HG03064 (cell line): ENCODE measurements around the gene ZCCHC24.

ENCODE experiments used
- ATAC-seq: cut with Tn5 transposase; IDR thresholded peaks from one replicate; pipeline ENCODE4 v1.9.1; 2021; ENCODE audit warnings: low read depth; ENCODE audit not compliant: unreplicated experiment

The ZCCHC24 gene

DNA sequence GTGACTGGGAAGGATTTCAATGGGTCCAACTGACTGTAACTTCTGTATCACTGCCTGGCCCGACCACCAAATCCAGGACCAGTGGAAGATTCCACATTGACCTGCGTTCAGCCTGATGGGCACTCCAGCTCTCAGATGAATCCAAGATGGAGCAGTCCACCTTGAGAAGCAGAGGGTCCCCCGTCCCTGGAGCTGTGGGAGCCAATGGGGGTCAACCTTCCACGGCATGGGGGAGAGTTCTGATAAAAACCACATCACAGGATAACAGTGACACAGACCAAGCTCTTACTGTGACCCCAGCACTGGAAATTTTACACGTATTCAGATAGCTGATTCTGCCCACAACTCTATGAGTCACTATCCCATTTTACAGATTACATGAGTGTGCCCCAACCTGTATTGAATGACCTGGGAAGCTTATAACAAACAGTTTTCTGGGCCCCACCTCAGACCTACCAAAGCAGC, 11.2 kb downstream of the ZCCHC24 start:
- ATAC-seq = no peak

DNA sequence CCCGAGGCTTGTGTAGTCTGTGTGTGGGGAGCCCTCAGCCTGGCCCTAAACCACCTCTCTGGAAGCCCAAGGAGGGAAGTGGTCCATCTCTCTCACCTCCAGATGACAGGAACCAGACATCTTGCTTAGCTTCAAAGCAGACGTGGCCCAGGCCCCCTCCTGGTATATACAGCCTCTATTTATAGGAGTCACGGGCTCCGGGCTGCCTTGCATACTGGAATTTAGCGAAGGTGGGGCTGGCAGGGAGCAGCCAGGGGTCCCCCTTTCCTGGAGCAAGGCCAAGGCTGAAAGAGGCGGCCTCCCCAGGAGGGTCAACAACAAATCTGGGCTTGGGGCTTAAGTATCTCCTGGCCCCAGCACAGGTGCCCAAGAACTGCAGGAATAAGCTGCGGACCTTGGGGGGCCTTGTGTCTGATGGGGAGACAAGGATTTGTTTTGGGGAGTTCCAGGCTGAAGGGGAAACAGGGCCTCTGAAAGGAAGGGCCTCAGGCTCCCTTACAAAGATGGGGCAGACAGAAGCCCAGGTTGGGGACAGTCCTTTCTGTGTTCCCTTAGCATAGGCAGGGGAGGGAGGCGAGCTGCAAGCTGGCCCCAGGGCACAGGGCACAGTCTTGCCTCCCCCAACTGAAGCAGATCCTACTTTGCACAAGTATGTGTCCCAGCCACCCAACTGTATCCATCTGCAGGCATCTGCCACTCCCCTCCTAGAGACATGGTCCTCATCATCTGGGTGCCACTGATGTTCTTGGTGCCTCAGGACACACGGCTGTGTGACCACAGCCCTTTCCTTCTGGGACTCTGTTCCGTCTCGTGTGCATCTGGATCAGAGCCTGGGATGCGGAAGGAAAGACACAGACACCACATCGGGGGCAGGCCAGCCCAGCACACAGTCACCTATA, 11.9 kb downstream of the ZCCHC24 start:
- no peak for ATAC-seq

DNA sequence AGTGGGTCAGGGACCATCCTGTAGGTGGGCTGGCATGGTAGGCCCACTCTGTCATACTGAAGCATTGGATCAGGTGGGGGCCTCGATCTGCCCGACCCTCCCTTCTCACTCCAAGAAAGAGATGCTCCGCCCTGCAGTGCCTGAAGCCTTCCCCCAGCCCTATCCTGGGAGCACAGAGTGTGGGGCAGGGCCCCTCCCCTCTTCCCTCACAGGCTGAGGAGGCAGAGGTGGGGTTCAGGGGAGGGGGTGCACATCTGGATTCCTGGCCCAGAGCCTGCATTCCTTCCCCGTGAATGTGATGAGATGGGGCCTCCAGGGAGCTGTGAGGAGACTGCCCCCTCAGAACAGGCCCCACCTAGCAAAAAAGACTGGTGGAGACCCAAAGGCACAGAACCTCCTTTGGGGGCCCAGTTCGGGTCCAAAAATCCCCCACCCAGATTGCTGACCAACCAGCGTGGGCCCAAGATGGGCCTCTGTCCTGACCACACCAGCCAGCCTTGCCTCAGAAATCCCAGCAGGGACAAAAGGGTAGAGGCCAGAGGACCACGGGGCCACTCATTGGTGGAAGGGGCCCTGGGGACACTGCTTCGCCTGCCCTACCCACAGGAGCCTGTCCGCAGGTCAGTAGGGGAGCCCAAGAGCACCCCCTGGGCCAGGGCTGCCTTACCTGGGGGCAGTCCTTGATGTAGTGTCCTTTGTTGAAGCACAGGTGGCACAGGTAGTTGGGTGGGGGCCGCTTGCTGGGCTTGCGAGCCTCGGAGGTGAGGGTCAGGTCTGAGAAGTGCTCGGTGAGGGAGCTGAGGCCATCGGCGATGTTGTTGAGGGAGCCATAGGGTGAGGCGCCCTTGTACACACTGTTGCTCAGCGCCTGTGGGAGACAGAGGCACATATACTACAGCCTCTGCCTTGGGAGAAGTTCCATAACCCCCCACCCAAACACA, 13.3 kb downstream of the ZCCHC24 start:
- ATAC-seq = no peak

DNA sequence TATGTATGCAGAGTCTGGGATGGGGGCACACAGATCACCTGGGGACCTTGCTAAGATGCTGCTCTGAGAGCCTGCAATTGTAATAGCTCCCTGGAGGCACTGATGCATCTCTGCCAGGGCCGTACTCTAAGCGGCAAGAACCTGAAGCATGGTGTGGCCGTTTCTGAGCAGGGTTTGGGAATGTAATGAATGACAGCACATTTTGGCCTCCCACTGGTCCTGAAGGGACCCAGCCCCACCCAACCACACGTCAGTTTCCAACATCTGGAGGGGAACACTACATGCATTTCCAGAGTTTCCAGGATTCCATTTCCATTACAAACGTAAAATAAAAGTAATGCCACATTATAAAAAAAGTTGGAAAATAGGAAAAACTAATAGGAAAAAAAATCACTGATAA, 14.0 kb downstream of the ZCCHC24 start:
- ATAC-seq = no peak

DNA sequence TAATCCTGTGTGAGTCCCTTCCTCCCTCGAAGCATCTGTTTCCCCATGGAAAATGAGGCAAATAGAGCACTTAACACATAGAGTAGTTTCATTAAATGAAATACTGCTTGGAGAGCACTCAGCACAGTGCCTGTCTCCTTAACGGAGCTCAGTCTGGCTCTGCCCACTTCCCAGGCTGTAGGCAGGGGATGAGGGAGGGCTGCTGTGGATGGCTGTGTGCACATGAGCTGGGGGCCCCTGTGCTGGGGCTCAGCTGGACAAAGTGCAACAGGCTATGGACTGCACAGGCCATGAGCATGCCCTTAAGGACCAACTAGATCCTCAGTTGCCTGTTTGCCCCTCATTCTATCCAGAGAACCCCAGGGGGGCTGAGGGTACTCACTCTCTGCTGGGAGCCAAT, 14.5 kb downstream of the ZCCHC24 start:
- no peak for ATAC-seq

DNA sequence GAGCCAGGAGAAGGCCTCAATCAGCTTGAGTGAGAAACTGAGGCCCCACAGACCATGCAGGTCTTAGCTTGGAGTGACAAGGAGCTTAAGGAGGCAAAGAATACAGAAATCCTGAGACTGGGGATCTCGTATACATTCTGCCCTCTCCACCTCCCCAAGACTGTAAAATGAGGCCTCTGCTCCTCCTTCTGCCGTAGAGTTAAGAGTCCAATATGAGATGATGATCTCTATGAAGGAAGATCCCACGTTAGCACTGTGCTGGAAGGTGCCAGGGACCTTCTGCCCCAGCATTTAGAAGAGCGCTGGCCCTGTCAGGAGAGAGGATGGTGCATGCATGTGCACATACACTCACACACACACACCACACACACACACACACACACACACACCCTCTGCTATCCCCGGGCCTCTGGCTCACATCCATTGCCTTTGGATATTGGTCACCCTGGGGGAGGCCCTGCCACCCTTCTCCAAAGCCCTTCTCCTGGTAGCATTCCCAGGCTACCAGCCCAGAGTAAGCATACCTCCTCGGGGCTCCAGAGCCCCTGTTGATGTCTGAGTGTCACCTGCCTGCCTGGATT, 15.0 kb downstream of the ZCCHC24 start:
- no peak for ATAC-seq

DNA sequence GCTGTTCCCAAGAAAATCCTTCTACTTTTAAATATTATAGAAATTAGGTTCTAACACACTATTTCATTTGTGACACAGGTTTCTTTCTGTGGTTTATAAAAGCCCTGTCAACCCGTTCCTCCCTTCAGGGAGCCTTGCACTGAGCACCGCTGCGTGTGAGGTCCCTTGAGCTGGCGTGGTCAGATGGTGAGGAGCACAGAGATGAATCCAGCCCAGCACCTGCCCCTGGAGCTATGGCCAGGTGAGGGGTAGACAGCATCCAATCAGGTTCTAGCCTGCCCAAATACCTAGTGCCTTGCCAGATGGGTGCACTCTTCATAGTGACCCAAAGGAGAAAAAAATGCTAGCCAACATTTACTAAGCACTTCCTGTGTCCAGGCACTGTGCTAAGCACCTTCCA, 15.7 kb downstream of the ZCCHC24 start:
- no peak for ATAC-seq

DNA sequence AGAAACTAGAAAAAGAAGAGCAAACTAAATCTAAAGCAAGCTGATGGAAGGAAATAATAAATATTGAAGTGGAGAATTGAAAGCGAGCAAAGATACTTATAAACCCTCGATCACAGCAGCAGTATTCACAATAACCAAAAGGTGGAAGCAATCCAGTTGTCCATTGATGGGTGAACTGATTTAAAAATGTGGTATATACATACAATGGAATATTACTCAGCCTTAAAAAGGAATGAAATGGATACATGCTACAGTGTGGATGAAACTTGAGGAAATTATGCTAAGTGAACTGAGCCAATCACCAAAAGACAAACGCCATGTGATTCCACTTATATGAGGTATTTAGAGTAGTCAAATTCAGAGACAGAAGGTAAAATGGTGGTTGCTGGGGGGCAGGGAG, 17.5 kb downstream of the ZCCHC24 start:
- no peak for ATAC-seq

DNA sequence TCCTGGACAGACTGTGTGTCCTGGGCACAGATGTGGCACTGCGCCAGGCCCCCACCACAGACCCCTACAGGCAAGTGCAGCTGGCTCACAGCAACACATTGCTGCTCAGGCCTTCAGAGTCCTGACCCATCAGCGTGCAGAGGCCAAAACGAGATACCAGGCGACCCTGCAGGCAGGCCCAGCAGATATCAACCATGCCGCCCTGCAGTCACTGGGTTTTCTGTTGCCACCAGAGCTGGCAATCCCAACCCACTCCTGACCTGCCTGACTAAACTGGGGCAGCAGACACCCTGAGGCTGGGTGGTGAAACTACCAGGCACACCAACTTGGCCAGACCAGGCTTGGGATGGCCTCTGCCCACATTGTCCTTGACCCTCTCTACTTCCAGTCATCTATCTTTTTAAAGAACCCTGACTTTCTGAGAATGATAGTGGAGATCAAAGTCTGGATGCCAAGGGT, 20.3 kb downstream of the ZCCHC24 start:
- no peak for ATAC-seq

DNA sequence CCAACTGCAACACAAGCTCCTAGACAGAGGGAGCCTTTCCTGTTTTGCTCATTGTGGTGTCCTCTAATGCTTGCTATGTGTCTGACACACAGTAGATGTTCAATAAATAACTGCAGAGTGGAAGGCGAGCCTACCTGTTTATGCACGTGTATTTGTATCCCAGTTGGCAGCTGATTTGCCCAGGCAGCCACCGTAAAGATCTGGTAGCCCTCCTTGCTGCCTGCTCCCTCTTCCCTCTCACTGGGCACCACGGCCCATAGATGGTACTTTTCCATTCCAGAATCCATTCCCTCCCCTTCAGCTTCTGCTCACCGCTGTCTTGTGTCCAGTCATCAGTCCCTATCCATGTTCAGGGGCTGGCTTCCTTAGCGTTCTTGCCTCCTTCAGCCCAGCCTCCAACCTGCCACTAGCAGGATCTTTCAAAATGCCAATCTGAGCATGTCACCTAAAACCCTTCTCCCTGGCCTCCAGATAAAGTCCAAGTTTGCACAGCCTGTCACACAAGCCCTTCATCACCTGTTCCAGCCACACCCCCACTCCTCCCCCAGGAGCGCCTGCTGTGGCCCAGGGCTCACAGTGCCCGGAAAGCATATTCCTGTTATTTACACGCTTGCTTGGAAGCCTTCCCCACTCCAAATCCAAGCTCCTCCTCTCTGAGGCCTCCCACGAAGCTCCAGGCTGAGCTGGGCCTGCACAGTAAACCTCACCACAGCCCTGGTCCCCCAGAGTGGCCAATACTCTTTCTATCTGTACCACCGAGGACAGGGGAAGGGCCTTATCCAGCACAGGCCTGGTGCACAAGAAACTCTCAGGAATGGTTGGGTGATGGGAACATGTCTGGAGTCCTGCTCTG, 21.0 kb downstream of the ZCCHC24 start:
- ATAC-seq = no peak

DNA sequence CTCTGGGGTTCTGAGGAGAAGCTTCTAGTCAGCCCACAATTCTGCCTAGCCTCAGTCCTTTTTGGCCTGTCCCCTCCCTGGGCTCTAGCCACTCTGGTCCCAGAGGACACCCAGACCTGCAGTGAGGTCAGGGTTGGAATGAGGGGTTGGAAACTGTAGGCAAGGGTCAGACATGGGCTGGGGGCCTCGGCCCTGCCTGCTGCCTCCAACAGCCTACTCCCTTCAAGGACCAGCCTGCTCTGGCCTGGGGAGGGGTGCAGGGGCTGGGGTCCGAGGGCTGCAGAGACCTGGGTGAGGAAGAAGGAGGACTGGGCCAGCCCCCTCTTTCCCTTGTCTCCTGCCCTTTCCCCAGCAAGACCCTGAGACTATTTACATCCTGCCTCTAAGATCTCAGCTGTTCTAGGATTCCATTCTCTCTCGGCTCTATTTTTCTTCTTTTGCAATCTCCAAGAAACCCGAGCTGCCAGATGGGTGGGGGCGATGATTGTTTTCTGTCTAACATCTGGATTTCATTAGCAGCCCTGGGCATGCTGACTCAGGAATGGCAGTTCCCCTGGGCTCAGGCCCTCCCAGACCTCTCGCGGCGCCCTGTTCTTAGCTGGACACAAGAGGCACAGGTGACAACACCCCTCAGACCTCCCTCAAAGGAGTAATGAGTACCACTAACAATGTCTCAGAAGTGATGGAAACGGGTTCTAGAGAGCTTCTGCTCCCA, 23.1 kb downstream of the ZCCHC24 start:
- ATAC-seq = no peak

DNA sequence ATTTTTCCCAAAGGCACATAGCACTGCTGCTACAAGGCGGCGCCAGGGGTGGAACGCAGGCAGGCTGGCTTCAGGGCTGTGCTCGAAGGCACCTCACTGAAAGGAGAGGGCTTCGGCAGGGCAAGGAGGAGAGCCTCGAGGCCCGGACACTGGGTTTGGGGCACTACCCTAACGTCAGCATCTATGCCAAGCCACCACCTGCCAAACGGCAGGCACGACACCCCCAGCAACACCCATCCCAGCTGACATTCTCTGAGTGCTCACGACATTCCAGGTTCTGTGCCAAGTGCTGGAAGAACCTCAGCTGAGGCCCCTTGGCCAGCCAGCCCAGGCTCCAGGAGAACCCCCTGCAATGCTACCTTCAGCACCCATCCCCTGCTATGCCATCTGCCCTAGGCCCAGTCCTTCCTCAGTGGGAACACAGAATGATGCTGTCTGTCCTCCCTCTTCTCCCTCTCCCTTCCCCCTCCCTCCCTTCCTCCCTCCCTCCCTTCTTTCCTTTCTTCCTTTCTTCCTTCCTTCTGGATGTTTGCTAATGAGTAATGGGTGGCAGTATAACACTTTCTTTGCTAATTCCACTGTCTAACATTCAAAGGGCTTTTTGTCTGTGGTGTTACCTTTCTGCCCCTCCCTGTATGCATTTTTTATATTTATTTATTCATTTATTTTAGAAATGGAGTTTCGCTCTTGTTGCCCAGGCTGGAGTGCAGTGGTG, 24.3 kb downstream of the ZCCHC24 start:
- ATAC-seq = no peak

DNA sequence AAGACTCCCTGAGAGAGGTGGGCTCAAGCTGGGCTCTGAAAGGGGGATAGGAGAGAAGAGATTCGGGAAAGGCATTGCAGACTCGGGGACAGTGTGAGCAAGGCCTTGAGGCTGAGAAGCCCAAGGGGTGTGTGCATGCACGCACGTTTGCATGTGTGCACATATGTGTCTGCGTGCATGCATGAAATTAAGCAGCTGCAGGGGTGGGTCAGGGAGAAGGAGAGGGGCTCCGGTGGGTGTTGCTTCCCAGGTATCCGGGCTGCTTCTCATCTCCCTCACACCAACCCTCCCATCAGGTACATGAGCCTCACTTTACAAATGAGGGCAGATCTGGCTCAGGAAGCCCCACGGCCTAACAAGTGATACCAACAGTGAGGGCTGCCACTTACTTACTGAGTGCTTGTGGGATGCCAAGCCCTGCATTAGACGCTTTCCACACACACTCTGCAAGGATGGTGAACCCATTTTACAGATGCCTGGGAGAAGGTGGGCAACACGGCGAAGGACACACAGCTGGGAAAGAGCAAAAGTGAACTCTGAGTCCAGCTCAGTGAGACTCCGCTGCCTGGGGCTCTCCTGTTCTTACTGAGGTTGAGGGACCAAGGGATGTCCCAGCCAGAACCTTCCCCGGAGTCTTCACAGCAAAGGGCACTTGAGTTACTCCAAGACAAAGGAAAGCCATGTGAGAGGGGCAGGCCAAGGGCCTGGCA, 26.4 kb downstream of the ZCCHC24 start:
- no peak for ATAC-seq

DNA sequence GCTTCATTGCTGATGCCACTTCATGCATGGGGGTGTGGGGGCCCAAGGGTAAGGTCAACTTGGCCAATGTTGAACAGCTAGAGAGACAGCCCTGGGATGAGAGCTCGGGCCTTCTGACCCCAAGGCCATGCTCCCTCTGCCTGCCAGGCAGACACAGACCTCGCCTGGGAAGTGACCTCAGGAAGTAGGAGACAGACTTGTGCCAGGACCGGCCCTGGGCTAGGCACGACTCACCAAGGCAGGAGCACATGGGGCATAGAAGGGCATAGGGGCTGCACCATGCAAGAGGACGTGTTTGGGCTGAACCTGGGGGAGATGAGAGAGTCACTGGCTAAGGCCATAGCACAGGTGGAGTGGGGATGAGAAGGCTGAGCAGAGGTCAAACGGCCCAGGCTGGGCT, 27.1 kb downstream of the ZCCHC24 start:
- ATAC-seq = no peak

DNA sequence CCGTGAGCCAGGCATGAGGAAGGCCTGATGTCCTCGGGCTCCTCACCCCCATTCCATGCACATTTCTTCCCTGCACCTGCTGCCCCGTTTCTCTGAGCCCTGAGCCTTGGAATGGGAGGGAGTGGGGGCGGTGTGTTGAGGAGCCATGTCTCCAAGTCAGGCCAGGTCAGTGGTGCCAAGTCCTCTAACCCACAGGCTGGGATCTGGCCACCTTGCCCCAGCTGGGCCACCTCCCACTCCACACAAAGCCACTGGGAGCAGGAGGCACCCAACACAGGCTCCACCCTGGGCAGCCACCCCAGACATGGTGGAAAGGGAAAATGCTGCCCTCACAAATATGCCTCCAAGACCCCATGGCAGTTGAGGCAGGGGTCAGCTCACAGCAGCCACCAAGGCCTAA, 27.7 kb downstream of the ZCCHC24 start:
- no peak for ATAC-seq

DNA sequence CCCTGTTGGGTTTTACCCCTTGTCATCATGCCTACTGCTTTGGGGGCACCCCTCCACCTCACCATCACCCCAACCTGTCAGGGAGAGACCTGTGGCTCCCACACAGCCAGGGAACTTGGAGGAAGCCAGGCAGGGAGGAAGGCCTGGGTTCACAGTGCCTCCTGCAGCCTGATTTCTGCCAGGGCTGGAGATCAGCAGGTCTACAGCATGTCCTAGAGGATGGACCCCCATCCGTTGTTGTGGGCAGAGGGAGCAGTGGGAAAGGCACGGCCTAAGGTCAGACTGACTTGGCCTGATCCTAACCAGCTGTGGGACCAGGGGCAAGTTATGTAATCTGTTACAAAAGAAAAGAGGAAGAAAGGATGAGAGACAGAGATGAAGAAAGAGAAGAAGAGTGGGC, 28.2 kb downstream of the ZCCHC24 start:
- ATAC-seq = no peak

DNA sequence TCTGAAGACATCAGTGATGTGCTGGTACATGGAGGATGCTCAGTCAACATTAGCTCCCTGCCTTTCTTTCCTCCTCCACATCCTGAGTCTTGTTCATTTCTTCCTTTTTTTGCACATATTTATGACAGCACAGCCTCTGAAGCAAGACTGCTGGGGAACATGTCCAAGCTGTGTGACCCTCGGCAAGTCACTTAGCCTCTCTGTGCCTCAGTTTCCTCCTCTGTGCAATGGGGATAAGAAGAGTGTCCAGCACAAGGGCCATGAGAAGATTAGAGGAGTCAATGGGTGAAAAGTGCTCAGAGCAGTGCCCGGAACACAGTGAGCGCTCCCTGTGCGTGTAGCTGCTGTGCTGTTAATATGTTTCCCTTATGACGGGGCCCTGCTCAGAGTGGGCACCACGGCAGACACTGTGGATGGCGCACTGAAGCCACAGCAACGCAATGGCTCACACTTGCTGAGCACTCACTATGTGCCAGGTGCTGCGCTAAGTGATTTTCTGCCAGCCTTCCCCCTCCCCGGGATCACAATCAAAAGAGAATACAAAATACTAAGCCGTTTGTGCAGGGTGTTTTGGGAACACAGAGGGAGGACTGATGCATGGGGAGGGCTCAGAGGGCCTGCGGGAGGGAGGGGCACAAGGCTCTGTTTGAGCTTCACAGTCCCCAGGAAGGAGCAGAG, 28.7 kb downstream of the ZCCHC24 start:
- no peak for ATAC-seq
